Activated gamma-delta T cell treated with Interleukin-2 at 50 U/mL for 16 hours (primary cell): ENCODE measurements around the gene ZSCAN23.
"Not testable (repeated sequence)": the region's sequence is repeated elsewhere in the genome, so short reads cannot be mapped to it uniquely, and the experiment has no call there.

Source experiments
- DNase-seq: peaks from one replicate; pipeline ENCODE4 v3.0.0-alpha.2; 2020

ZSCAN23 gene

GRCh38 chr6:28433119-28433518 lies 10.2 kb downstream of the ZSCAN23 start:
- DNase-seq: no peak

DNA sequence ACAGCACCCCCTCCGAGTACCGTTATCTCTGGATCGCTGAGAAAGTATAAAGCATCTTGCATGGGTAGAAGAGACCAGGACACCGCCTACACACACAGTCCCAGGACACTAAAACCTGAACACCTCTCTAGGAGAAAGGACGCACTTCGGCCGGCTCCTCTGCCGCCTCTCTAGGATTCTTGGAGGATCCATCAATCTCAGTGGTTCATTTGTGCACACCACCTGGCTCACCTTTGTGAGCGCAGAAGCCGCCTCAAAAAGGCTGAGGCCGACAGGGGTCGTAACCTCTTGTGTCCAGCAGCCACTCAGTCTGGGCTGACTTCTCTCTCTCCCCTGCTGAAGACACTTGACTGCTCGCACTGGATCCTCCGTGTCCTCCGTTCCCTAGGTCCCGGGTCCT lies 13.5 kb downstream of the ZSCAN23 start:
- no peak for DNase-seq

DNA sequence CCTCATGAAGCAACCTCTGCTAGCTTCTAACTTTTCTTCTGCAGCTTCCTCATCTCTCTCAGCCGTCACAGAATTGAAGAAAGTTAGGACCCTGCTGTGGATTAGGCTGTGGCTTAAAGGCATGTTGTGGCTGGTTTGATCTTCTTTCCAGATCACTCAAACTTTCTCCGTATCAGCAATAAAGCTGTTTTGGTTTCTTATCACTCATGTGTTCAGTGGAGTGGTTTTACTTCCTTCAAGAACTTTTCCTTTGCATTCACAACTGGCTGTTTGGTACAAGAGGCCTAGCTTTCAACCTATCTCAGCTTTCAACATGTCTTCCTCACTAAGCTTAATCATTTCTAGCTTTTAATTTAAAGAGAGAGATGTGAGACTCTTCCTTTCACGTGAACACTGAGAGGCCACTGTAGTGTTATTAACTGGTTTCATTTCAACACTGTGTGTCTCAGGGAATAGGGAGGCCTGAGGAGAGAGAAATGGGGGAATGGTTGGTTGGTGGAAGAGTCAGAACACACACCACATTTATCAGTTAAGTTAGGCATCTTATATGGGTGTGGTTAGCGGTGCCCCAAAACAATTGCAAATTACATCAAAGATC lies 17.2 kb downstream of the ZSCAN23 start:
- no peak for DNase-seq

DNA sequence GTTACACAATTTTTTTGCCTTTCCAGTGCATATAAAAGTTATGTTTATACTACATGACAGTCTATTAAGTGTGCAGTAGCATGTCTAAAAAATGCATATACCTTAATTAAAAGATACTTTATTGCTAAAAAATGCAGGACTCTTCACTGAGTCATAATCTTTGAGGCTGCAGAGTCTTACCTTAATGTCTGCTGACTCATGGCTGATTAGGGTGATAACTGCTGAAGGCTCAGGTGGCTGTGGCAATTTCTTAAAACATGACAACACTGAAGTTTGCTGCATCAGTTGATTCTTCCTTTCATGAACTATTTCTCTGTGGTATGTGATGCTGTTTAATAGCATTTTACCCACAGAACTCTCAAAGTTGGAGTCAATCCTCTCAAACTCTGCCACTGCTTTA lies 19.1 kb downstream of the ZSCAN23 start:
- DNase-seq: no peak

DNA sequence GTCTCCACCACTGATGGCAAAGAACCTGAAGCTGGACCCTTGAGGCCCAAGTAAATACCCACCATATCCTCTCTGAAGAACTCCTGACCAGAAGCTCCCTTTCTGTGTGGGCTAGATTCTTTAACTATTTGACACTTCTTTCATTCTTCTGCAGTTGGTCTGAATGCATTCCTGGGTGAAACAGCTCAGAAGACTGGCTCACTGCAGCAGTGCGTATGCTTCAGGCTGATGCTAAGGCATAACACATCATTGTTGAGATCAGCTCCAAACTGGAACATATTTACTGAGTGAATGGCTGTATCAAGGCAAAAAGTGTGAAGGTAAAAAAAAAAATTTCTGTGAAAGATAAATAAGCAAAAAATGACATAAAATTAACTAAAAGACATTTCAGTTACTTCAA lies 19.7 kb downstream of the ZSCAN23 start:
- DNase-seq: no peak

DNA sequence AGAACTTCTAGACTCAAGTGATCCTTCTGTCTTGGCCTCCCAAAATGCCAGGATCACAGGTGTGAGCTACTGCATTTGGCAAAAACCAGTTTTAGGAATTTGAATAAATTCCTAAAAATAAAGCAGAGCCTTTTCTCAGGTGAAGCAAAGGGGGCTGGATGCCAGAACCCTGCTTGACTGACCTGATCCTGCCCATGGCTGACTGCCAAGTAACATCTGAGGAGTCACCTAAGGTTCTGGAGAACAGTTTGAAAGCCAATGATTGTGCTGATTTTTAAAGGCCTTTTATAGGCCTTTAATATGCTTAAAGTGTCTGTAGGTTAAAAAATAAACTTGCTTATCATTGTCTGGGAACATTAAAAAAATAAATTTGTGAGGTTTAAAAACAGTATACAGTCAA lies 29.6 kb downstream of the ZSCAN23 start:
- no peak for DNase-seq

GRCh38 chr6:28410767-28411166 lies 32.5 kb downstream of the ZSCAN23 start:
- DNase-seq: no peak

DNA sequence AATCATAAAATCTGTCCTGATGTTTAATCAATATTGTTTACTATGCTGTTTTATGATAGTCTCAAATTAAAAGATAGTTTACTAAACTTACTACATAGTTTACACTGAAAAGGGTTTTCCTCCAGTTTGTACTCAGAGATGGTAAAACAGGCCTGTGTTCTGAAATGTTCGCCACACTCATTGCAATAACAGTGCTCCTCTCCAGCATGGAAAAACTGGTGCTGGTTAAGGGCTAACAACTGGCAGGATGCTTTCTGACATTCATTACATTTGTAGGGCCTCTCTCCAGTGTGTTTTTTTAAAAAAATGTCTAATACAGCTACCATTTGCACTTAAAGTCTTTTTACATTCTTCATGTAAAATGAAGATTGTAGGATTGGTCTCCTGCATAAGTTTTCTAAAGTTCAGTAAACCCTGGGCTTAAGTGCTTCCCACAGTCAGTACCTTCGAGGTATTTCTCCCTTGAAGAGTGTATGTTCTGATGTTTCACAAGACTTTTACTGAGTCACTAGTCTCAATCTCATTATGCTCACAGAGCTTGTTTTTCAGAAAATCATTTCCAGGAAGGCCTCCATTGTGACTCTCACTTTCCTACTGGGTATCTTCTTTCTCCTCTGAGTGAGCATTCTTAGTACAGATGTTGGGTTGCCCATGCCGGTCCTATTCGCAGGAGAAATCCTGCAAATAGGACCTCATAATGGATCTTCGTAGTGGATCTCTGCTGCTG lies 35.1 kb downstream of the ZSCAN23 start:
- DNase-seq: no peak

DNA sequence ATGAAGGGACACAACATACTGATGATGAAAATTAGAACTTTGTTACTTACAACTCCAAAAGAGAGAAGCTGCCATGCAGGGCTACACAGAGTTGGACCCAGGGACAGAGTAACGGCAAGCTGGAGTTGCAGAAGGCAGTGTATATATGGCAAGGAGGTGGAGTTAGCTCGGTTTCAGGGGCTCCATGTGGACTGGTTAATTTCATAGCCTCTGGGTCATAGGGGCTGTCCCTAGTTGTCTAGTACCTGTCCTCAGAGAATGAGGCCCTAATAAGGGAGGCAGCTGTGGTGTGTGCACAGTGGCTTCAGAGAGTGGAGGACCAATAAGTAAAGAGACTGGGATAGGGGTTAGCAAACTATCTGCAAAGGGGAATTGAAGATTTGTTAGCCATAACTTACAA lies 35.9 kb downstream of the ZSCAN23 start:
- DNase-seq: no peak

- DNase-seq: not testable (repeated sequence)
Observed at GRCh38 chr6:28403923-28404322, 39.4 kb downstream of the ZSCAN23 start.

DNA sequence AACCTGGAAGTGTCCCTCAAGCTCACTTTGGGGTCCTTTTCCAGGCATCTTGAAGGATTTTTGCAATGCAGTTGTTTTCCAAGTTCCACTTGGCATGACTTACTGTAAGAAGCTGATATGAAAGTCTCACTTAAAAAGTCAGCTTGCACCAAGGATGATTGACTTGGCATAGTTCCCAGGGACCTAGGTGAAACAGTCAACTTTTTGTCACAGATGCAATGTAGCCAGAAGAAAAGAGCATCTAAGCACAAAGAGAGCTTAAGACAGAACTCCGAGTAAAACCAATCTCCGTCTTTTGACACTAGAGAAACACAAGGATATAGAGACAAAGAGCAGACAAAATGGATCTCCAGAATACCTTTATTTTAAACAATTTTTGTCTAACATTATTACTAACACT lies 41.1 kb downstream of the ZSCAN23 start:
- no peak for DNase-seq

DNA sequence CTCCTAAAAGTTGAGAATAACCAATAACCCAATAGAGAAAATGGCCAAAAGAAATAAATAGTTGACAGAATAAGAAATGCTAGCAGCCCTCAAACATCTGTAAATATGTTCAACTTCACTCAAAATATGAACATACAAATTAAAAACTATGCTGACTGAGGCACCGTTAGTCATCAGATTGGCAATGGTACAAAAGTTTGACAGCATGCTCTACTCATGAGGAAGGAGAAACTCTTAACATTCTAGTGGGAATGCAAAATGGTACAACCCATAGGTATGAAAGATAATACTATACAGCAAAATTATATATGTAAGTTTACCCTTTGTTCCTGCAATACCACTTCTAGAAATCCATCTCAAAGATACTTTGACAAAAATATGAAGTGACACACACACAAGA lies 42.1 kb downstream of the ZSCAN23 start:
- no peak for DNase-seq

DNA sequence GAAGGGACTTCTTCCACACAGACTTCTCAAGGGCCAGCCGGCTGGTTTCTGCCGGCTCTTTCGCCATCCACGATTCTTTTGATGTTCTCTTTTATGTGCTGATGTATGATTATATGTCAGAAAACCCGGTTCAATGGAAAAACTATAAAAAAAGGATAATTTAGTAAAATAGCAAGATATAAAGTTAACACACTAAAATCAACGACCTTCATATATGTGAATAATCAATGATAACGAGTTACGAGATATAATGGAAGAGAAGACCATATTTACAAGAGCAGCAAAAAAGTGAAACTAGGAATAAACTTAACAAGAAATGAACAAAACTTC lies 43.2 kb downstream of the ZSCAN23 start:
- DNase-seq: no peak

GRCh38 chr6:28399350-28400121 lies 43.8 kb downstream of the ZSCAN23 start, which contains the start of gene ZSCAN12:
ZSCAN12 (minus strand) TSS chr6:28399747; CDS start chr6:28398405, 1,342 bp downstream.
- DNase-seq: peak; percentile 83

DNA sequence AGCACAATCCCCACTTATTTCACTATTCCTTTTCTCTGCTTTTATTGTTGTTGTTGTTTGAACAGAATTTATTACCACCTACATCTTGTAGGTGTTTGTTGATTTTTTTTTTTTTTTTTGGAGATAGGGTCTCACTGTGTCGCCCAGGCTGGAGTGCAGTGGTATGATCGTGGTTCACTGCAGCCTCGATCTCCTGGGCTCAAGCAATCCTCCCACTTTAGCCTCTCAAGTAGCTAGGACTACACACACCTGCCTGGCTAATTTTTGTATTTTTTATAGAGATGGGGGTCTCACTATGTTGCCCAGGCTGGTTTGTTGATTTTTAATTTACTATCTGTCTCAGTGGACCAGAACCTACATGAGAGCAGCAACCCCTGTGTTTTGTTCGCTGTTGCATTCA lies 47.4 kb downstream of the ZSCAN23 start:
- no peak for DNase-seq

DNA sequence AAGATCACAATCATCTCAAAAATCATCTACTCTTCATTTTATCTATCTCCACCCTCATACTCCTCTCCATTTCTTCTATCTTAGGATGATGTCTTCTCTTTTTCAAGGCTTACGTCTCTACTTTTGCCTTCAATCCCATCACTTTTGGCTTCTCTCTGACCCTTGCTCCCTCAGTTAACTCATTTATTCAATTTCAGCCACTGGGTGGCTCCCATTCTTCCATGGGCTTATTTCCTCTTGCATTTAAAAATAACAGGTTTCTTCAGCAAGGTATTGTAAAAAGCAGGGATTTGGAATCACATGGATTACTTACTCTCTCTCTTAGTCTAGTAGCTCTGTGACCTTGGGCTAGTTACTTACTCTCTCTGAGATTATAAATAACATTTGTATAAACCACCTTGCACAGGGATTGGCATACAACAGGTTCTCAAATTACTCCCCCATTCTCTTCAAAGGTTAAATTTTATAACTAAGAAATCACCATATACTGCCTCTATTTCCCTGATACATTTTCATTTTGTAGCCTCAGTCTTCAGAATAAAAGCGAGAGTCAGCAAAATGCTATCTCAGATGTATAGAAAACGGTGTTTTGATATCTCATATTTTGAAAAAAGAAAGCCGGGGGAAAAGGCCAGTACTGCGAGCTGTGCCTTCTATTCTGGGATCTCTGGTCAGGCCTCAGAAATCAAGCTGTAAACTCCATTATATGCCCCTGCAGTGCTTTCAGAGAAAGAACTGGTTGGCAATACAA lies 49.2 kb downstream of the ZSCAN23 start:
- no peak for DNase-seq

GRCh38 chr6:28390688-28391087 lies 52.6 kb downstream of the ZSCAN23 start:
- DNase-seq: no peak

- no peak for DNase-seq
Observed at GRCh38 chr6:28384143-28384533, 59.2 kb downstream of the ZSCAN23 start.

DNA sequence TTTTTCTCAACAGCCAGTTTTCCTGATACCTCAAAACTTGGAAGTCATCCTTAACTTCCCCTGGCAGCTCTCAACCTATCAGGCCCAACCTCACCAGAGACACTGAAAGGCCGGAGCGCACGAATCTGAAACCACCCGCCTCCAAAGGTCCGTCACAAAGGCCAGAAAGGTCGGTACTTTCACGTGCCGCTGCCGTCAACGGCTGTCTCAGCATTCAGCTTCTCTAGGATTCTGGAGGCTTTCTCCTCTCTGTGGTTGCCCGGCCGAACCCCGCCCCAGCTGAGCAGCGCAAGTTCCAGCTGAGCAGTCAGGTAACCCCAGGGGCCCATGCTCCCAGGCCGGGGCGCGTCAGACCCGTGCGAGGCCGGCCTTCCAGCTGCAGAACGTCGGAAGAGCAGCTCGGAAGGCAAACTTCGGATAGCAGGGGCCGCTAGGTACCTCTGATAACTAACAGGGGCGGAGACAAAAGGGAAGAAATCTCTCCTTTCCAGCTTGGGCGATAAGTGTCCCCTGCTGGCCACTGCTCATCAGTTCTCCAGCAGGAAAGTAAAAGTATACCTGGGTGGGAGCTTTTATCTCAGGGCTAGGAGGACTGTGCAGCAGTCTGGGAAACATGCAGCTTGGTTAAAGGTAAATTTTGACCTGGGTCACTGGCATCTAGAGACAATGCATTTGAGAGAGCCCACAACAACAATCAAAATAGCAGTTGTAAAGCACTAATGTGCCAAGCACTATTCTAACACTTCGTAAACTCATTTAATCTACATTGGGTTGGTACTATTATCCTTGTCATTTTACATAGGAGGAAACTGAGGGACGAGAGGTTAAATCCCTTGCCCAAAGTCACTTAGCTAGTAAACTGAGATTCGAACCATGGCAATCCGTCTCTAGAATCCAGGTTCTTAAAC lies 59.8 kb downstream of the ZSCAN23 start:
- peak; percentile 23 for DNase-seq
